Mesenchymal stem cell (in vitro differentiated cells and primary cell): Measurements from ENCODE around the gene CYSRT1.
A peak's percentile ranks its signal among the peaks of the same experiment; 100 is the strongest.

Experiments used
- DNase-seq: peaks from one replicate; pipeline ENCODE4 v3.0.0-alpha.2; 2013
- H2AFZ ChIP-seq: one replicate; pipeline ENCODE4 v1.6.1; 2013; ENCODE audit warnings: low read depth, mild to moderate bottlenecking, control low read depth, inconsistent platforms, low read length, moderate library complexity
- H2AK5ac ChIP-seq: 2 replicates; pipeline ENCODE4 v1.6.1; 2013; ENCODE audit warnings: low read length, moderate library complexity, mild to moderate bottlenecking, inconsistent platforms; ENCODE audit not compliant: severe bottlenecking
- H2BK120ac ChIP-seq: one replicate; pipeline ENCODE4 v1.6.1; 2013; ENCODE audit warnings: low read depth, mild to moderate bottlenecking, inconsistent platforms, low read length, moderate library complexity
- H2BK12ac ChIP-seq, 2 experiments: one replicate each; pipeline ENCODE4 v1.6.1; 2013; ENCODE audit warnings: inconsistent platforms in 2 of 2, low read length in 2 of 2, mild to moderate bottlenecking in 2 of 2, moderate library complexity in 2 of 2, control low read depth in 1 of 2
- H2BK15ac ChIP-seq: one replicate; pipeline ENCODE4 v1.6.1; 2013; ENCODE audit warnings: mild to moderate bottlenecking, low read depth, inconsistent platforms; ENCODE audit not compliant: poor library complexity, severe bottlenecking
- H2BK5ac ChIP-seq: 2 replicates; pipeline ENCODE4 v1.6.1; 2013; ENCODE audit warnings: low read depth, mild to moderate bottlenecking, low read length, control low read depth, inconsistent platforms; ENCODE audit not compliant: poor library complexity, severe bottlenecking
- H3K14ac ChIP-seq, 2 experiments: one replicate each; pipeline ENCODE4 v1.6.1; 2013; ENCODE audit warnings: inconsistent platforms in 2 of 2, low read length in 2 of 2, control low read depth in 1 of 2, mild to moderate bottlenecking in 1 of 2, moderate library complexity in 1 of 2
- H3K18ac ChIP-seq, 2 experiments: one replicate each; pipeline ENCODE4 v1.6.1; 2013; ENCODE audit warnings: inconsistent platforms in 2 of 2, low read length in 2 of 2, control low read depth in 1 of 2, low read depth in 1 of 2, mild to moderate bottlenecking in 1 of 2
- H3K23ac ChIP-seq, 2 experiments: one replicate each; pipeline ENCODE4 v1.6.1; 2013; ENCODE audit warnings: inconsistent platforms in 2 of 2, low read length in 2 of 2, mild to moderate bottlenecking in 2 of 2, moderate library complexity in 2 of 2, control low read depth in 1 of 2
- H3K27ac ChIP-seq: 2 replicates; pipeline ENCODE4 v1.5.1; 2013; ENCODE audit warnings: mild to moderate bottlenecking, moderate library complexity, low read length, control low read depth, inconsistent platforms; ENCODE audit not compliant: poor library complexity, severe bottlenecking
- H3K27me3 ChIP-seq, 2 experiments: 2 replicates each; pipeline versions ENCODE4 v1.6.1 to v1.7.0; 2013; ENCODE audit warnings: low read length in 2 of 2, mild to moderate bottlenecking in 2 of 2, moderate library complexity in 2 of 2, control low read depth in 1 of 2, inconsistent platforms in 1 of 2; ENCODE audit not compliant: control insufficient read depth in 1 of 2, insufficient read depth in 1 of 2
- H3K36me3 ChIP-seq, 2 experiments: 2 replicates each; pipeline versions ENCODE4 v1.6.1 to v1.7.0; 2013; ENCODE audit warnings: low read length in 2 of 2, control low read depth in 1 of 2, inconsistent platforms in 1 of 2, low read depth in 1 of 2, mild to moderate bottlenecking in 1 of 2; ENCODE audit not compliant: insufficient read depth in 2 of 2, control insufficient read depth in 1 of 2
- H3K4ac ChIP-seq, 2 experiments: one replicate each; pipeline ENCODE4 v1.6.1; 2013; ENCODE audit warnings: inconsistent platforms in 2 of 2, low read length in 2 of 2, mild to moderate bottlenecking in 2 of 2, moderate library complexity in 2 of 2, control low read depth in 1 of 2, low read depth in 1 of 2
- H3K4me1 ChIP-seq: 2 replicates; pipeline ENCODE4 v1.6.1; 2013; ENCODE audit warnings: low read depth, low read length, control low read depth; ENCODE audit not compliant: control insufficient read depth, insufficient read depth
- H3K4me2 ChIP-seq: 2 replicates; pipeline ENCODE4 v1.6.1; 2013; ENCODE audit warnings: low read length, mild to moderate bottlenecking, inconsistent platforms; ENCODE audit not compliant: poor library complexity, severe bottlenecking
- H3K4me3 ChIP-seq, 2 experiments: 2 replicates each; pipeline versions ENCODE4 v1.5.1 to v1.7.0; 2013; ENCODE audit warnings: low read length in 2 of 2, mild to moderate bottlenecking in 2 of 2, control low read depth in 1 of 2, low read depth in 1 of 2; ENCODE audit not compliant: insufficient read depth in 1 of 2
- H3K79me1 ChIP-seq: replicated peaks from 2 replicates; pipeline ENCODE4 v1.6.1; 2013; ENCODE audit warnings: mild to moderate bottlenecking, control low read depth, low read length, inconsistent platforms; ENCODE audit not compliant: poor library complexity, severe bottlenecking
- H3K9ac ChIP-seq: 2 replicates; pipeline ENCODE4 v1.7.0; 2013; ENCODE audit warnings: mild to moderate bottlenecking, low read length, moderate library complexity
- H3K9me3 ChIP-seq: 2 replicates; pipeline ENCODE4 v1.7.0; 2013; ENCODE audit warnings: mild to moderate bottlenecking, low read length; ENCODE audit not compliant: control insufficient read depth
- H4K8ac ChIP-seq: one replicate; pipeline ENCODE4 v1.6.1; 2013; ENCODE audit warnings: inconsistent platforms, mild to moderate bottlenecking, low read length, moderate library complexity
- H4K91ac ChIP-seq: one replicate; pipeline ENCODE4 v1.6.1; 2013; ENCODE audit warnings: mild to moderate bottlenecking, low read length, inconsistent platforms
- WGBS: methylation state at CpG from one replicate; pipeline ENCODE4 v1.1.7; 2013; ENCODE audit warnings: mixed read lengths; 5-methylcytosine and 5-hydroxymethylcytosine counted together

The CYSRT1 gene

GRCh38 chr9:137191245-137191644 lies 33.7 kb upstream of the CYSRT1 start:
- no peak overlapping the region for H3K27ac ChIP-seq
- H3K79me1 ChIP-seq = peaks cover 55% of the 10 kb centered on the region
- no peak overlapping the region for H4K8ac ChIP-seq
- H3K18ac ChIP-seq = no peak overlapping the region
- H3K4me3 ChIP-seq = no peak overlapping the region
- no peak overlapping the region for H2AFZ ChIP-seq
- H2BK5ac ChIP-seq = no peak overlapping the region
- H3K14ac ChIP-seq = no peak overlapping the region
- peak overlapping the region; percentile 0 for H4K91ac ChIP-seq
- no peak for DNase-seq
- H3K9me3 ChIP-seq = no peaks in the 10 kb centered on the region
- peak overlapping the region; percentile 2 for H3K9ac ChIP-seq
- no peak overlapping the region for H2BK120ac ChIP-seq
- WGBS = 89% methylated on average over 3 of the region's 3 CpGs
- no peak overlapping the region for H2AK5ac ChIP-seq
- peaks cover 41 to 61% of the 10 kb centered on the region in 2 experiments for H3K36me3 ChIP-seq
- no peak overlapping the region for H3K4me2 ChIP-seq
- no peaks in the 10 kb centered on the region for H3K27me3 ChIP-seq
- H3K4me1 ChIP-seq = peaks cover 69% of the 10 kb centered on the region
- no peak overlapping the region for H2BK15ac ChIP-seq
- H3K23ac ChIP-seq = no peak overlapping the region
- no peak overlapping the region for H3K4ac ChIP-seq
- H2BK12ac ChIP-seq = no peak overlapping the region

- H3K4me3 ChIP-seq = no peak overlapping the region
- H2BK5ac ChIP-seq = no peak overlapping the region
- H3K9me3 ChIP-seq = no peaks in the 10 kb centered on the region
- H3K27me3 ChIP-seq = no peaks in the 10 kb centered on the region
- no peak overlapping the region for H3K14ac ChIP-seq
- no peak overlapping the region for H3K4ac ChIP-seq
- H3K79me1 ChIP-seq = peaks cover 53% of the 10 kb centered on the region
- no peak overlapping the region for H2AFZ ChIP-seq
- no peak overlapping the region for H2AK5ac ChIP-seq
- H3K27ac ChIP-seq = no peak overlapping the region
- no peak for DNase-seq
- H3K18ac ChIP-seq = no peak overlapping the region
- no peak overlapping the region for H3K23ac ChIP-seq
- H2BK15ac ChIP-seq = no peak overlapping the region
- no peak overlapping the region for H2BK12ac ChIP-seq
- H4K91ac ChIP-seq = peak overlapping the region; percentile 0
- H3K9ac ChIP-seq = peak overlapping the region; percentile 2
- H3K36me3 ChIP-seq = peaks cover 36 to 56% of the 10 kb centered on the region in 2 experiments
- H4K8ac ChIP-seq = no peak overlapping the region
- H3K4me2 ChIP-seq = no peak overlapping the region
- 93% methylated on average over 21 of the region's 22 CpGs for WGBS
- H3K4me1 ChIP-seq = peaks cover 67% of the 10 kb centered on the region
- no peak overlapping the region for H2BK120ac ChIP-seq
Observed at GRCh38 chr9:137191691-137192447, 33.1 kb upstream of the CYSRT1 start.

GRCh38 chr9:137192448-137192780 lies 32.6 kb upstream of the CYSRT1 start:
- H3K23ac ChIP-seq = no peak overlapping the region
- H3K4ac ChIP-seq = no peak overlapping the region
- H2BK12ac ChIP-seq = no peak overlapping the region
- no peak overlapping the region for H3K14ac ChIP-seq
- no peak overlapping the region for H3K4me3 ChIP-seq
- no peaks in the 10 kb centered on the region for H3K9me3 ChIP-seq
- no peak overlapping the region for H2AK5ac ChIP-seq
- no peak overlapping the region for H3K9ac ChIP-seq
- H3K27me3 ChIP-seq = no peaks in the 10 kb centered on the region
- H3K36me3 ChIP-seq = peaks cover 30 to 51% of the 10 kb centered on the region in 2 experiments
- no peak overlapping the region for H3K27ac ChIP-seq
- WGBS = 95% methylated on average over 9 of the region's 10 CpGs
- no peak overlapping the region for H3K18ac ChIP-seq
- H2BK5ac ChIP-seq = no peak overlapping the region
- H2AFZ ChIP-seq = no peak overlapping the region
- H2BK15ac ChIP-seq = no peak overlapping the region
- no peak for DNase-seq
- no peak overlapping the region for H4K8ac ChIP-seq
- H3K4me2 ChIP-seq = no peak overlapping the region
- no peak overlapping the region for H4K91ac ChIP-seq
- H2BK120ac ChIP-seq = no peak overlapping the region
- peaks cover 64% of the 10 kb centered on the region for H3K4me1 ChIP-seq
- H3K79me1 ChIP-seq = peaks cover 52% of the 10 kb centered on the region

GRCh38 chr9:137192859-137193258 lies 32.1 kb upstream of the CYSRT1 start:
- H3K4ac ChIP-seq = no peak overlapping the region
- no peak overlapping the region for H3K18ac ChIP-seq
- no peak overlapping the region for H3K27ac ChIP-seq
- H3K14ac ChIP-seq = no peak overlapping the region
- H3K27me3 ChIP-seq = no peaks in the 10 kb centered on the region
- H2BK120ac ChIP-seq = no peak overlapping the region
- H3K4me2 ChIP-seq = no peak overlapping the region
- H3K23ac ChIP-seq = no peak overlapping the region
- H3K4me3 ChIP-seq = no peak overlapping the region
- H2BK5ac ChIP-seq = no peak overlapping the region
- H2BK15ac ChIP-seq = no peak overlapping the region
- WGBS = 71% methylated on average over 2 of the region's 2 CpGs
- H3K36me3 ChIP-seq = peaks cover 30 to 51% of the 10 kb centered on the region in 2 experiments
- H3K79me1 ChIP-seq = peaks cover 52% of the 10 kb centered on the region
- no peak overlapping the region for H2AK5ac ChIP-seq
- no peak overlapping the region for H4K8ac ChIP-seq
- DNase-seq = no peak
- H4K91ac ChIP-seq = no peak overlapping the region
- no peaks in the 10 kb centered on the region for H3K9me3 ChIP-seq
- no peak overlapping the region for H3K9ac ChIP-seq
- no peak overlapping the region for H2BK12ac ChIP-seq
- no peak overlapping the region for H2AFZ ChIP-seq
- peaks cover 64% of the 10 kb centered on the region for H3K4me1 ChIP-seq
